Limb (tissue), 2 donors: ENCODE data around the gene ZNF768.

Experiments
- DNase-seq, 2 donors: peaks; one replicate each; pipeline ENCODE4 v3.0.0-alpha.2; 2016; ENCODE audit errors: extremely low spot score in 2 of 2

ZNF768 gene

GRCh38 chr16:30526137-30526822 is at the start of gene ZNF768:
TSS of gene ZNF768 (minus strand) at chr16:30526566. CDS start at chr16:30526413, 153 bp downstream.
- no peak for DNase-seq

DNA sequence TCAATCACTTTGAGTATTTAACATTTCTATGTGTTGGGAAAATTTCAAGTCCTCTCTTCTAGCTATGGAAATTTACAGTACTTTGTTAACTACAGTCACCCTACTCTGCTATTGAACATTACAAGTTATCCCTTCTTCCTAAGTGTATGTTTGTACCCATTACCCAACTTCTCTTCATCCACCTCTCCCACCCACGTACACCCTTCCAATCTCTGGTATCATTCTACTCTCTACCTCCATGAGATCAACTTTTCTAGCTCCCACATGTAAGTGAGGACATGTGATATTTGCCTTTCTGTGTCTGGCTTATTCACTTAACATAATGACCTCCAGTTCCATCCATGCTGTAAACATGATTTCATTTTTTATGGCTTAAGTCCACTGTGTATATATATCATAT is 48.3 kb upstream of the ZNF768 start:
- no peak for DNase-seq

DNA sequence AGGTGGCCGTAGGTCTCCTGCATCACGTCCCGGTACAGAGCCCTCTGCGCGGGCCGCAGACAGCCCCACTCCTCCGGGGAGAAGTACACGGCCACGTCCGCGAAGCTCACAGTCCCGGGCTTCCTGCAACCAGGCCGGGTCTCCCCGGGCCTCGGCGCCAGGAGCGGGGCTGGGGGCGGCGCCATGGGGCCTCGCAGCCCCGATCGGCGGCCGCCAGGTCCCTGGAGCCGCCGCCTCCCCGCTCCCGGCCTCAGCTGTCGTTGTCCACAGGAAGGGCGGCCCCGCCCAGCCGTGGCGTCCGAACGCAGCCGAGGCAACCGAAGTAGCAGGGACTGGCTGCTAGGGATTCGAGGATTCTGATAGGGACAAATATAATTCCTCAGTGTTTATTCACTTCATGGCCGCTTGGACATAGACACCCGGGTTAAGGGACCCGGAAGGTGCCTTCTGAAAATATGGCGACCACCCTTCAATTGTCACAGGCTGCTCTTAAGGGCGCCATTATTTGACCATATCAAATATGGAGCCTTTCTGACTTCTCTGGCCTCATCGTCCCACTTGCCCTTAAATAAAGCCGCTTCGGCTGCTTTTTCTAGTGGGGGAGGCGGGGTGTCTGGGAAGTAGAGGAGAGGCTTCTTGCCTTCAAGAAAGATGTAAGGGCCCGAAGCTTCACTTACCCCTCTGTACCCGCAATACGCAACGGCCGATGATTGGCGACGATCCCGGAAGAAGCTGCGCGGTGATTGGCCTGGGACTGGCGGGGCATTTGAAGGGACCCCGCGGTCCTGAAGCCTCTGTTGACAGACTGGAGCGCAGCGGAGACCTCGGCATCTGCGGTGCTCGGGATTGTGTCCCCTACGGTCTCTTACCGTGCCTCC is 45.3 kb upstream of the ZNF768 start, which contains the start of gene ZNF688:
TSS of gene ZNF688 (minus strand) at position 270 of the 878 bp plus-strand sequence. CDS start at position 185, 85 bp downstream.
- peak; percentile 95 to 96 for DNase-seq

DNA sequence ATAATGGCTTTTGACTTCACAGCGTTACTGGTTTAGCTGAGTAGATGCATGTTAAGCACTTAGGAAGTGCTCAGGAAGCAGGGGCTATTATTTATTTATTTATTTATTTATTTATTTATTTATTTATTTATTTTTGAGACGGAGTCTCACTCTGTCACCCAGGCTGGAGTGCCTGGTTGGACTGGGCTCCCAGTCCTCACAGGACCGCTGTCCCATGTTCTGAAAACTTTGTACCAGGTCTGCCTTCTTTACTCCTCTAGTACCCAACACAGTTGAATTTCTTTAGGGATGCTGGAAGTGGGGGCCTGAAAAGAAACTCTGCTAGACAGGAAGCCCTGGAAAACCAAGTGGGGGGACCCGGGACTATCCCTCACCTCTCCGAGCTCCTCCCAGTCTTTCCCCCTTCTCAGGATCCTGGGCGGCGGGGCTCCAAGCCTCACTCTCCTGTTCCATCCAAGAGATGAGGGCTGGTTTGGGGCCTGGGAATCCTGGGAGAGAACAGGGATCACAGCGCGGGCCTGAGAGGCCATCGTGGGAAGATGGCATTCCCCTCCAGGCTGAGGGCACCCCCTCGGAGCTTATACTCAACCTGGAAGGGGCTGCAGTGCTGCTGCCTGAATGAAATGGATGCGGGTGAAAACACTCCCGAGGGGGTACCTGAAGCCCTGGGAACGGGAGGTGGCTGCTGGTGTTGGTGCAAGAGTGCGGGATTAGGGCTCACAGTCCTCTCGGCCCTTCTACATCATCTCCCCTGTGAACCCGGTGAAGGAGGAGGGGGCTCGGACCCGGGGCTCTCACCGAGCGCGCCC is 44.5 kb upstream of the ZNF768 start:
- DNase-seq: peak; percentile 19 to 75

DNA sequence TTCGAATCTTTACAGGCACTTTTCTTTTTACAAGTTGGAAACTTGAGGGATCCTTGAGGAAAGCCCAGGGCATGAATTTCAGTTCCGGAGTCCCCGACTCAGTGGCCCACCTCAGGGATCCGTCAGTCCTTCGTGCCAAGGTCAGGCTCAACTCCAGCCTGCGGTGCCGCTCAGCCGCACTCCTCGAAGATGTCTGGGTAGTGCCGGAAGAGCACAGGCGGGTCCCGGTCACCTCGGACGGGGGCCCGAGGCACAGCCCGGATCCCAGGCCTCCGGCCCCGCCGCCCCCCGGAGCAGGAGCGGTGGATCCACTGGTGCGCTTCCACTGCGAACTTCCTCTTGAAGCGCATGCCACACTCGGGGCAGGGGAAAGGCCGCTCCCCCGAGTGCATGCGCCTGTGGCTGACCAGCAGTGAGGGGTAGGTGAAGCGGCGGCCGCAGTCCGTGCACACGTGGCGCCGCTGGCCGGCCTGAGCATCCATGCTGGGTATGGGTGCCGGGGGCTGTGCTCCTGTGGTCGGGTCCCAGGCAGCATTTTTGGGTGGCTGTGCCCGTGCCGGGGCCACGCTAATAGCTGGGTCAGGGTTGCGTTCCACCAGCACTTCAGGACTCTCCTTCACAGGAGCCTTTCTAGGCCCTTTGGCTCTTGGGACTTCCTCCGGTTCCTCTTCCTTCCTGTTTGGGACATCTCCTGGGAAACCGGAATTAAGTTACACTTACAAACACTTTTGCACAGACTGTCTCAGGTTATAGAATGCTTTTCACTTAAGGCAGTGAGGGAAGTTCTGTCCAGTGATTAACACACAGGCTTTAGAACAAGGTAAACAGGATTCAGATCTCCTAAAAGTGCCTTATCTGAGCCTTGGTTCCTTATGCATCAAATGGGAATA is 43.6 kb upstream of the ZNF768 start:
- DNase-seq: no peak

DNA sequence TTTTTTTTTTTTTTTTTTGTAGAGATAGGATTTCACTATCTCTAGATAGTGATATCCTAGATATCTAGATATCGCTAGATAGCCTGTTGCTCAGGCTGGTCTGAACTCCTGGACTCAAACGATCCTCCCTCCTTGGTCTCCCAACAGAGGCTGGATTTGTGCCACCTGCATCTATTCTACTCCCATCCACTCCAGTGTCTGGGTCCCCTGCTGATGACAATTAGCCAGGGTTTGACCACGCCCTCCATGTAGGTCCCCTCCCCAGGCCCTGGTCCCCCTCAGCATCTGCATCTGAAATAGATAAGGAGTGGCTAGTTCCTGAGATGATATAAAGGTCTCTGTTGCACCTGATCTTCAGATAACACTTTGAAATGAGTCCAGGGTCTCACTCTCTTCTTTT is 42.9 kb upstream of the ZNF768 start:
- no peak for DNase-seq

DNA sequence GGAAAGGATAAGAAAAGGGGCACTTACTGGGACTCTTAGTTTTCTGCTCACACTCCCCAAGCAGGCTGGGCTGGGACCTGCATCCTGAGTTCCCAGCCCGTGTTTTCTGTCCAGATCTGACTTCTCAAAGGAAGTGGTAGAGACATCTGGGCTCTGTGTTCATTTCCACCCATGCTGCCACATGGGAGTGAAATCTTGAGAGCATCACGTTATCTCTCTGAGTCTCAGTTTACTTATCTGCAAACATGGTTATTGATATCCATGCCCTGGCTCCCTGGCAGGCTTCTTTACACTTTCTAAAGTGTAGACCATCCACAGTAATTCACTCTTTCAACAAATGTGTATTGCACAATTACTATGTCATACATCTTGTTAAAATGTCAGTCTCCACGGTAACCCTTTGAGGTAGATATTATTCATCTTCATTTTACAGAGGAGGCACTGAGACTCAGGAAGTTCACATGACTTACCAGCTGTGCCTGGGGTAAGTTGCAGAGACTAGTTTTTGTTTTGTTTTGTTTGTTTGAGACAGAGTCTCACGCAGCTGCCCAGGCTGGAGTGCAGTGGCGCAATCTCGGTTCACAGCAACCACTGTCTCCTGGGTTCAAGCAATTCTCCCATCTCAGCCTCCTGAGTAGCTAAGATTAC is 41.7 kb upstream of the ZNF768 start:
- no peak for DNase-seq

DNA sequence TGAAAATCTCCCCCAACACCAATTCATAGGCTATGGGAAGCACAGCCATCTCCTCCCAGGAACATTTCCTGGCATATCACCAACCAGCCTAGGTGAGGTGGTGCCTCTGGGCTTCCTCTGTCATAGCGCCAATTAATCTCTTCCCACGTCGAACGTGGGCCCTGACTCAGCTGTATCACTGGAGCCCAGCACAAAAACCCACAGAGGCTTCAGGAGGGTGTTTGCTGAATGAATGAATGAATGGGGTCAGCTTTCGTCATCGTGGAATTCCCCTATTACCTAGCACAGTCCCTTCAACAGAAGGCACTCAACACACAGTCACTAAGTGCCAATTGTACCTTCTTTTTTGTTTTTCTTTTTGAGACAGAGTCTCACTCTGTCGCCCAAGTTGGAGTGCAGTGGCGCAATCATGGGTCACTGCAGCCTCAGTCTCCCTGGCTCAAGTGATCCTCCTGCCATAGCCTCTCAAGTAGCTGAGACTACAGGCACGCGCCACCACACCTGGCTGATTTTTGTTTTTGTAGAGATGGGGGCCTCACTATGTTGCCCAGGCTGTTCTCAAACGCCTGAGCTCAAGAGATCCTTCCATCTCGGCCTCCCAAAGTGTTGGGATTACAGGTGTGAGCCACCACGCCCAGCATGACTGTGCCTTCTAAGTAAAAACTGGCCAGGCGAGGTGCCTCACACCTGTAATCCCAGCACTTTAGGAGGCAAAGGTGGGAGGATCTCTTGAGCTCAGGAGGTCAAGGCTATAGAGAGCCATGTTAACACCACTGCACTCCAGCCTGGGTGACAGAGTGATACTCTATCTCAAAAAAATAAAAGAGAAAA is 41.0 kb upstream of the ZNF768 start:
- no peak for DNase-seq

- no peak for DNase-seq
Measured at GRCh38 chr16:30566531-30566930, 40.2 kb upstream of the ZNF768 start.

GRCh38 chr16:30565984-30566383 is 39.6 kb upstream of the ZNF768 start:
- DNase-seq: no peak

DNA sequence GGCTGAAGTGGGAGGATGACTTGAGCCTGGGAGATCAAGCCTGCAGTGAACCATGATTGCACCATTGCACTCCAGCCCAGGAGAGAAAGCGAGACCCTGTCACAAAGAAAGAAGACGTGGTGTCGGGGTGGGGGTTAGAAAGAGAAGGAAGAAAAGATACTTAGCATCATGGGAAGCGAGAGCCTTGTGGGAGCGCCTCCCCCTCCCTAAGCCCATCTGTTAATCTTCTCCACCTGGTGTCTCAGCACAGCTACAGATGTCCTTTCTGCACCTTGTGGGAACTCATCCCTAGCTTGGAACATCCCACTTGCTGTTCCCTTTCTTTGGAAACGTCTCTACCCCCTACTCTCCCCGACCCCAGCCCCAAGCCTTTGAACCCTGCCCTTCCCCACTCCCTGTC is 39.2 kb upstream of the ZNF768 start:
- DNase-seq: no peak

- DNase-seq: no peak
Measured at GRCh38 chr16:30562021-30562420, 35.7 kb upstream of the ZNF768 start.

DNA sequence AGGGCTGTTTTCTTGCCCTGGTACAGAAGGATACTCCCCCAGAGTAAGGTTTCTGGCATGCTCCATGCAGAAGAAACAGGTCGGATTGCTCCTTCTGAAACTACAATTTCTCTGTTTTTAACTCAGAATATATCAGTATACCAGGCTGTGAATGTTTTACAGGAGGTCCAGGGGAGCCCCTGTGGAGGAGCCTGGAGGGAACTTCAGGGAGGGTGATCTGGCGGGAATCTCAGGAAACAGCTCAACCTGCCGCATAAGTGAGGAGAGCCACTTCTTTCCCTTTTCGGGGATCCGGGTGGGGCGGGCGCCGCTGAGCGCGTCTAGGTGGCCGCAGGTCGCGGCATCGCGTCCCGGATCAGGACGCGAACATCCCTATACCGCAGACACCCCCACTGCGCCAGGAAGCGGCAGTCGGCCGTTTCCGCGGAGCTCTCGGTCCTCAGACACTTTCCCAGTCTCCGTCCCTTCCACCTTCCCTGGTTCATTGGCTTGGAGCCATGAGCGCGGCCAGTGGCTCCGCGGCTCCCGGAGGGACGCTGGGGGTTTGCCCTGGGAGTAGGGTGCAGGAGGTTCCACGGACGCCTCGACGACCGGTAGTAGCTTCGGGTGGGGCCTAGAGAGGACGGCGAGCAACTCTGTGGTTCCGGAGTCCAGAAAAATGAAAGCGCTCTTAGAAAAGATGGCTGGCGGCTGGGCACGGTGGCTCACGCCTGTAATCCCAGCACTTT is 34.9 kb upstream of the ZNF768 start:
- no peak for DNase-seq

DNA sequence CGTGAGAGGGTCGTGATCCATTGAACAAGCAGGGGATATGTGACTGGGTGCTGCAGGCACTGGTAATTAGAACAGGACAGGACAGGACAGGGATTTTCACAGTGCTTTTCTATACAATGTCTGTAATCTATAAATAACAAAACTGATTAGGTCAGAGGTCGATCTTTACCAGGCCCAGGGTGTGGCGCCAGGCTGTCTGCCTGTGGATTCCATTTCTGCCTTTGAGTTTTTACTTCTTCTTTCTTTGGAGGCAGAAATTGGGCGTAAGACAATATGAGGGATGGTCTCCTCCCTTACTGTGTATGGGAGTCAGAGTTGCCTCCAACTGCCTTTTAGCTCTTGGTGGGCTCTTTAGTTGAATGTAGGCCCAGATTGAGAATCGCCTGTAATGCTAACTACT is 33.3 kb upstream of the ZNF768 start:
- no peak for DNase-seq

DNA sequence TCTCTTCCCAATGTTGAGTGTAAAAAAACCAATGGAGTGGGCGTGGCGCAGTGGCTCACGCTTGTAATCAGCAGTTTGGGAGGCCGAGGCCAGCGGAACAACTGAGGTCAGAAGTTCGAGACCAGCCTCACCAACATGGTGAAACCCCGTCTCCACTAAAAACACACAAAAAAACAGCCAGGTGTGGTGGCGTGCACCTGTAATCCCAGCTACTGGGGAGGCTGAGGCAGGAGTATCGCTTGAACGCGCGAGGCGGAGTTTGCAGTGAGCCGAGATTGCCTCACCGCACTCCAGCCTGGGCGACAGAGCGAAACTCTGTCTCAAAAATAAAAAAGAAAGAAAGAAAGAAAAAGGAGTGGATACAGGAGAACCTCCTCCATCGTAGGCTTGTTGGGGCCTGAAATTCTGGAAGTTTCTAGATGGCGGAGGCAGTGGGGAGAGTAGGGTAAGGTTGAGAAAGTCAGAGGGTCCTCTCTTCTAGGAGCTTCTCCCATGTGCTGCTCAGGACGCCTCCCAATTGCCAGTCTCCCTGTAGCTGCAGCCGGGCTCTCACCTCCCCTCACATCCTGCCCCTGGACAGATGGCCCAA is 32.5 kb upstream of the ZNF768 start:
- DNase-seq: no peak

GRCh38 chr16:30557957-30558788 is 31.8 kb upstream of the ZNF768 start, which contains the start of gene ZNF764:
TSS of gene ZNF764 (minus strand) at chr16:30558374. CDS start at chr16:30558182, 192 bp downstream.
- DNase-seq: peak; percentile 95 to 97

DNA sequence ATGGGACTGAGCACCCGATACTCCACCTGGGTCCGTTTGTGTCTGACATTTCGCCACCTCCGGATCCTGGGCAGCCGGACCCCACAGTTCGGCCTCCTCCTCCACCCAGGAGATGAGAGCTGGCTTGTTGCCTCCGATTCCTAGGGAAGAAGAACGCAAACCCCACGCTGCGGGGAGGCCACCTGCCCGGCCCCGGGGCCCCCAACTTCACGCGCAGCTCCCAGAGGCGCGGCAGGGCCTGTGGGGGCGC is 31.3 kb upstream of the ZNF768 start:
- DNase-seq: no peak

- no peak for DNase-seq
Measured at GRCh38 chr16:30556125-30556473, 29.7 kb upstream of the ZNF768 start.
